HG02759 (cell line): ENCODE data around the gene ZNF507.
A peak's percentile ranks its signal among the peaks of the same experiment; 100 is the strongest.

ENCODE experiments used
- ATAC-seq: cut with Tn5 transposase; IDR thresholded peaks from one replicate; pipeline ENCODE4 v1.9.1; 2021; ENCODE audit warnings: mild to moderate bottlenecking, moderate library complexity; ENCODE audit not compliant: unreplicated experiment

ZNF507 gene

GRCh38 chr19:32345261-32346207, at the start of gene ZNF507:
TSS of gene ZNF507 (plus strand) at chr19:32345610. CDS start at chr19:32352831, 7,221 bp downstream.
- peak; percentile 92 for ATAC-seq

- no peak for ATAC-seq
Measured at GRCh38 chr19:32296694-32297093, 48.7 kb upstream of the ZNF507 start.

DNA sequence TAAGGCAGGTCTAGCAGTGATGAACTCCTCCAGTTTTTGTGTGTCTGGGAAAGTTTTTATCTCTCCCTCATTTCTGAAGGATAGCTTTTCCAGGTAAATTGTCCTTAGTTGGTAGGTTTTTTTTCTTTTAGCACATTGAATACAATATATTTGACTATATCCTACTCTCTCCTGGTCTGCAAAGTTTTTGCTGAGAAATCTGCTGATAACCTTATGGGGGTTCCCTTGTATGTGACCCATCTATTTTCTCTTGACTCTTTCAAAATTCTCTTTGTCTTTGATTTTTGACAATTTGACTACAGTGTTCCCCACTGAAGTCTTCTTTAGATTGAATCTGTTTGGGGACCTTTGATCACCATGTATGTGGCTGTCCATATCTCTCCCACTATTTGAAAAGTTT, 42.6 kb upstream of the ZNF507 start:
- no peak for ATAC-seq

- no peak for ATAC-seq
Measured at GRCh38 chr19:32303193-32303592, 42.2 kb upstream of the ZNF507 start.

- ATAC-seq, result no peak
Measured at GRCh38 chr19:32307591-32307990, 37.8 kb upstream of the ZNF507 start.

DNA sequence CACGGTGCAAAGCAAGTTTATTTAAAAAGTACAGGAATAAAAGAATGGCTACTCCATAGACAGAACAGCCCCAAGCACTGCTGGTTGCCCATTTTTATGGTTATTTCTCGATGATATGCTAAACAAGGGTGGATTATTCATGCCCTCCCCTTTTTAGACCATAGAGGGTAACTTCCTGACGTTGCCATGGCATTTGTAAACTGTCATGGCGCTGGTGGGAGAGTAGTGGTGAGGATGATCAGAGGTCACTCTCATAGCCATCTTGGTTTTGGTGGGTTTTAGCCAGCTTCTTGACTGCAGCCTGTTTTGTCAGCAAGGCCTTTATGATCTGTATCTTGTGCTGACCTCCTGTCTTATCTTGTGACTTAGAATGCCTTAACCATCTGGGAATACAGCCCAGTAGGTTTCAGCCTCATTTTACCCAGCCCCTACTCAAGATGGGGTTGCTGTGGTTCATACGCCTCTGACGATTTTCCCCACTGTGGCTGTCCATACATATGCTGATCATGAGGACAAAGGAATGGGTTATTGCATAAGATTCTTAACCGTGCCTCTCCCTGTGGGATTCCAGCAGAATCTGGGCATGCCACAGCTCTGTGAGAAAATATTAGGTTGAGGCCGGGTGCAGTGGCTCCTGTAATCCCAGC, 36.9 kb upstream of the ZNF507 start:
- no peak for ATAC-seq

- no peak for ATAC-seq
Measured at GRCh38 chr19:32309711-32310390, 35.6 kb upstream of the ZNF507 start.

- ATAC-seq, result no peak
Measured at GRCh38 chr19:32311371-32311770, 34.0 kb upstream of the ZNF507 start.

DNA sequence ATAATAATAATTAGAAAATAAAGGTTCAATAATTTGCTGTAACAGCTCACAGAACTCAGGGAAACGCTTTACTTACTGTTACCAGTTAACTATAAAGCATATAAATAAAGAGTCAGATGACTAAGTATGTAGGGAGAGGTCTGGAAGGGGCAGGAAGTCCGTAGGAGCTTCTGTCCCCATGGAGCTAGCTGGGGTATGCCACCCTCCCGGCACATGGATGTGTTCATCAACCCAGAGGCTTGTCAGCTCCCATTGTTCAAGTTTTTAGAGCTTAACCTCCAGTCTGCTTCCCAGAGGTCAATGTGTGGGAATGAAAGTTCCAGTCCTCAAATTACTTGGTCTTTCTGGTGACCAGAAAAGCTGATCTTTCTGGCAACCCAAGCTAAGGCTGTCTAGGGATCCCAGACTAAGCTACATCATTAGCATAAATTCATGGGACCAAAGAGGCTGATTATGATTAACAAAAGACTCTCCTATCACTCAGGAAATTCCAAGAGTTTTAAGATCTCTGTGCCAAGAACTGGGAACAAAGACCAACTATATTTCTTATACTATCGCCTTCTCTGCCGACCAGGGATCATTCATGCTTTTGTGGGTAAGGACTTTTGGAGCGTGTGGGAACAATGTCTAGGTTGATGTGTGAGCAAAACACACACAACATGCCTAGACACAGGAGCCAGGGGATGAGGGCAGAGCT, 31.7 kb upstream of the ZNF507 start:
- ATAC-seq, result no peak

DNA sequence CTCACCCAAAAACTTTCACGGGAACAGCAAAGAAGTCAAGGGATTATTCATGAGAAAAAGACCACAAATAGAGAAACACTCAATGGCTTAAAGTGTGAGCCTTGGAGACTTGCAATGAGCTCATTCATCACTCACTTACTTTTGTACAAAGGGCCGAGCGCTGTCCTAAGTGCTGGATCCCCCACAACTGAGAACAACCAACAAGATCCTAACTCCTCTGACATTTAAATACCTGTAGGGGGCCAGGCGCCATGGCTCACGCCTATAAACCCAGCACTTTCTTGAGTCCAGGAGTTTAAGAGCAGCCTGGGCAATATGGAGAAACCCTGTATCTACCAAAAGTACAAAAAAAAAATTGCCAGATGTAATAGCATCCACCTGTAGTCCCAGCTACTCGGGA, 29.4 kb upstream of the ZNF507 start:
- ATAC-seq, result no peak

DNA sequence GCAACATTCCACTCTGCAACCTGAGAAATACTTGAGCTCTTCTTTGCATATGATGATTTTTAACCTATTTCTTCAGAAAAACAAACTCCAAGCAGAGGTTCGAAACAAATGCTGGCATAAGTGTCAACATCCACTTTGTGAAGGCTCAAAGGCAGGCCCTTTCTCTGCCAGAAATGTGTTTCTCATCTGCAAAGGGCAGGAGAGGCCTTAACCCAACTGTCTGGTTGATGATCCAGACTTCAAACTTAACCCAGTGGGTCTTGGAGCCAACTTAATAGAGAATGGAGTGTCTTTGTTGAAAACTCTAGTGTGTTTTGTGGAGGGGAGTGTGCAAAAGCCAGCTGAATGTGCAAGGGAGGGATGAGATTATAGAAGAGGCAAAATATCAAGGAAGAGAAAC, 28.3 kb upstream of the ZNF507 start:
- ATAC-seq, result no peak

DNA sequence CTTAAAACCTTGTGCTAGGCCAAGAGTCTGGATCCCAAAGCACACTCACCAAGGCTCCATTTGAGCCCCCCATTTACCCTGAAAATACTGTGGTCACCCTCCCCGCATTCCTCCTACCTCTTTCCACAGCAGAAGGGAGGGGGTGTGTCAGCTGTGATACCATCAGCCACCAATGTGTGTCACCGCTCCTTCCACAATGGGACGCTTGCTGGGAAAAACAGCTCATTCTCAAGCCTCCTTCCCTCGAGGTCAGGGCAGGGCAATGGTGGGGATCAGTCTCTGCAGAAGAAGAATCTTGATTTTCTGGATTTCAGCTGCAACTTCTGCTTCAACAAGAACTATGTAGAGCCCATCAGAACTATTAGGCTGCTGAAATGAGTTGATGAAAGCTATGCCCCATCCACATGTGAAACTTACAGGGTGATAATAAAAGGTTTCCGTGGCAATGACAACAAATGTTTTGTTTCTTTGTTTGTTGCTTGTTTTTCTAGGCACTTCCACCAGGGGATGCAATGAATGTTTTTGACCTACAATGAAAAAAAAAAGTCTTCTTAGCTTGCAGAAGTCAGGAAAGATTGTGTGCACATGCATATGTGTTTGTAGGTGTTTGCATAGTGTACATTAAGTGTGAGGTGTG, 26.4 kb upstream of the ZNF507 start:
- ATAC-seq, result no peak

- ATAC-seq, result no peak
Measured at GRCh38 chr19:32322541-32322940, 22.9 kb upstream of the ZNF507 start.

GRCh38 chr19:32324631-32325285, 20.7 kb upstream of the ZNF507 start:
- ATAC-seq, result no peak

GRCh38 chr19:32330213-32330857, 15.1 kb upstream of the ZNF507 start:
- ATAC-seq, result no peak

- no peak for ATAC-seq
Measured at GRCh38 chr19:32333227-32333626, 12.2 kb upstream of the ZNF507 start.

DNA sequence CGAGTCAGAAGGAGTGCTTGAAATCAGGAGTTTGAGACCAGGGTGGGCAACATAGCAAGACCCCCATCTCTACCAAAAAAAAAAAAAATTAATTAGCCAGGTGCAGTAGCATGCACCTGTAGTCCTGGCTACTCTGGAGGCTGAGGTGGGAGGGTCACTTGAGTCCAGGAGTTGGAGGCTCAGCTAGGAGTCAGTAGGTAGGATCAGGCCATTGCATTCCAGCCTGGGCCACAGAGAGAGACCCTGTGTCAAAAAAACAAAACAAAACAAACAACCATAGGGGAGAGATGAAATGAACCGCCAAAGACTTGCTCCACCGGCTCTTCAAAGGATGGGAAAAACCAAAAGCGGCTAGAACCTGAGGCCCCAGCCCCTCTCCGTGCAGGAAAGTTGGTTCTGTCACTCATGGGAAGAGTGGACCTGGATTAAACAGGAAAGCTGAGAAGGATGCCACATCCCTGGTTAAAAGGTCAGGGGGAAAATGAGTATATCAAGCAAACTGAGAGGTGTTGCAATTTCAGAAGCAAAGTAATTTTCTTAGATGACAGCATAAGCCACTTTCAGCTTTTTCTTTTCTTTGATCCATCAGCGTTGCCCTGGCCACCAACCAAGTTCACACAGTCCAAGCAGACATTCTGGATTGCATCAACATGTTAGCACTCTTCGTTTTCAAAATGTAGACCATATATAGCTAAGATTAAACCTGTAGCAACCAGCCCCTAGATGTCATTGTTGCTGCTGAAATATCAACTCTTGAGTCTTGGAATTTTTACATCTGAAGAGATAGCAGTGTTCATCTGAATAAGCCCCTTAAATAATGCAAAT, 8.9 kb upstream of the ZNF507 start:
- ATAC-seq, result no peak

- ATAC-seq, result no peak
Measured at GRCh38 chr19:32337084-32337808, 8.2 kb upstream of the ZNF507 start.
